HEK293 (cell line): ENCODE results near the gene MOGAT3.

Source experiments
- CTCF ChIA-PET: fragments of 350-600 bp; formaldehyde crosslinking; extraction: SDS; loops from one replicate; lab custom pipeline; 2021; ENCODE audit warnings: antibody characterized with exemption; lab: Yijun Ruan, JAX
- POLR2A ChIA-PET: fragments of 300-600 bp; formaldehyde crosslinking; extraction: SDS; loops from one replicate; lab custom pipeline; 2020; ENCODE audit warnings: antibody characterized with exemption, inconsistent platforms; lab: Yijun Ruan, JAX
- H3K27ac ChIP-seq: fragments of 200-500 bp; sonication (Bioruptor generic); 2 replicates; pipeline ENCODE4 v1.5.1; 2014; ENCODE audit warnings: low read depth, low read length, control low read depth, inconsistent platforms; ENCODE audit errors: extremely low read depth
- H3K36me3 ChIP-seq, 2 experiments: fragments of 200-500 bp in 1 of 2; sonication (Bioruptor generic) in 1 of 2; 1 replicate in 1 of 2; 2 replicates in 1 of 2; pipeline ENCODE4 v1.5.1; 2014 to 2017; ENCODE audit warnings: inconsistent platforms in 2 of 2, low read length in 2 of 2; ENCODE audit not compliant: control insufficient read depth in 2 of 2, insufficient read depth in 1 of 2
- H3K4me1 ChIP-seq: fragments of 200-500 bp; sonication (Bioruptor generic); 2 replicates; pipeline ENCODE4 v1.5.1; 2014; ENCODE audit warnings: mild to moderate bottlenecking, low read length, inconsistent platforms; ENCODE audit not compliant: control insufficient read depth, insufficient read depth
- H3K4me3 ChIP-seq: 2 replicates; pipeline ENCODE4 v1.5.1; 2011; ENCODE audit warnings: low read depth, mild to moderate bottlenecking, control low read depth, low read length, moderate library complexity
- H3K9me3 ChIP-seq: fragments of 200-500 bp; sonication (Bioruptor generic); 2 replicates; pipeline ENCODE4 v1.5.1; 2014; ENCODE audit warnings: low read depth, low read length, inconsistent platforms; ENCODE audit not compliant: control insufficient read depth, insufficient read depth
- EGR2 ChIP-seq: fragments of 450-650 bp; formaldehyde crosslinking; IDR thresholded peaks from 2 replicates; pipeline ENCODE4 v1.5.1; 2016; ENCODE audit warnings: low read depth, missing biosample characterization, missing genetic modification characterization
- HOXC10 ChIP-seq: sonication (generic); formaldehyde crosslinking; IDR thresholded peaks from 2 replicates; pipeline ENCODE4 v1.8.1; 2023; ENCODE audit warnings: mild to moderate bottlenecking, missing genetic modification reagents
- OVOL3 ChIP-seq: fragments of 450-650 bp; formaldehyde crosslinking; IDR thresholded peaks from 2 replicates; pipeline ENCODE4 v1.5.1; 2016; ENCODE audit warnings: missing biosample characterization, missing genetic modification characterization
- TCF7L2 ChIP-seq: IDR thresholded peaks from 2 replicates; pipeline ENCODE4 v1.6.1; 2011; ENCODE audit warnings: low read depth, mild to moderate bottlenecking, inconsistent platforms, low read length, moderate library complexity, borderline replicate concordance
- TRIM28 ChIP-seq: IDR thresholded peaks from 2 replicates; pipeline ENCODE4 v1.6.1; 2011; ENCODE audit warnings: low read length, control low read depth, borderline replicate concordance
- ZNF16 ChIP-seq: fragments of 450-650 bp; formaldehyde crosslinking; IDR thresholded peaks from 2 replicates; pipeline ENCODE4 v1.5.1; 2016; ENCODE audit warnings: low read depth, missing biosample characterization, missing genetic modification characterization
- ZNF335 ChIP-seq: fragments of 450-650 bp; formaldehyde crosslinking; conservative IDR thresholded peaks from 2 replicates; pipeline ENCODE4 v1.5.1; 2016; ENCODE audit warnings: missing biosample characterization, missing genetic modification characterization
- ZNF341 ChIP-seq: fragments of 450-650 bp; formaldehyde crosslinking; IDR thresholded peaks from 2 replicates; pipeline ENCODE4; 2016; ENCODE audit warnings: low read depth, missing biosample characterization, missing genetic modification characterization
- ZNF530 ChIP-seq: fragments of 450-650 bp; formaldehyde crosslinking; IDR thresholded peaks from 2 replicates; pipeline ENCODE4 v1.5.1; 2016; ENCODE audit warnings: low read depth, missing biosample characterization, missing genetic modification characterization
- ZNF560 ChIP-seq: fragments of 450-650 bp; formaldehyde crosslinking; IDR thresholded peaks from 2 replicates; pipeline ENCODE4 v1.5.1; 2017; ENCODE audit warnings: missing biosample characterization, missing genetic modification characterization, borderline replicate concordance
- ZNF571 ChIP-seq: fragments of 450-650 bp; formaldehyde crosslinking; IDR thresholded peaks from 2 replicates; pipeline ENCODE4 v1.5.0; 2017; ENCODE audit warnings: missing biosample characterization, missing genetic modification characterization
- ZNF585B ChIP-seq: fragments of 450-650 bp; formaldehyde crosslinking; IDR thresholded peaks from 2 replicates; pipeline ENCODE4 v1.5.1; 2016; ENCODE audit warnings: missing biosample characterization, missing genetic modification characterization
- ZNF629 ChIP-seq: fragments of 450-650 bp; formaldehyde crosslinking; IDR thresholded peaks from 2 replicates; pipeline ENCODE4 v1.5.1; 2017; ENCODE audit warnings: missing biosample characterization, missing genetic modification characterization
- ZNF707 ChIP-seq: fragments of 450-650 bp; formaldehyde crosslinking; IDR thresholded peaks from 2 replicates; pipeline ENCODE4 v1.5.1; 2016; ENCODE audit warnings: missing biosample characterization, missing genetic modification characterization
- ZNF747 ChIP-seq: fragments of 450-650 bp; formaldehyde crosslinking; IDR thresholded peaks from 2 replicates; pipeline ENCODE4 v1.5.1; 2016; ENCODE audit warnings: missing biosample characterization, missing genetic modification characterization
- ZNF777 ChIP-seq: fragments of 450-650 bp; formaldehyde crosslinking; IDR thresholded peaks from 2 replicates; pipeline ENCODE4 v1.5.1; 2017; ENCODE audit warnings: missing biosample characterization, missing genetic modification characterization, borderline replicate concordance
- TF ChIP-seq, protein P1 (sequence below): fragments of 450-650 bp; formaldehyde crosslinking; IDR thresholded peaks from 2 replicates; pipeline ENCODE4 v1.5.1; 2016; ENCODE audit warnings: missing biosample characterization, missing genetic modification characterization
- TF ChIP-seq, protein P2 (sequence below): fragments of 450-650 bp; formaldehyde crosslinking; IDR thresholded peaks from 2 replicates; pipeline ENCODE4 v1.5.1; 2016; ENCODE audit warnings: missing biosample characterization, missing genetic modification characterization
- TF ChIP-seq, protein P3 (sequence below): fragments of 450-650 bp; IDR thresholded peaks from 2 replicates; pipeline ENCODE4 v1.5.1; 2018; ENCODE audit warnings: missing biosample characterization, missing genetic modification characterization
- TF ChIP-seq, protein P4 (sequence below): fragments of 450-650 bp; formaldehyde crosslinking; IDR thresholded peaks from 2 replicates; pipeline ENCODE4; 2016; ENCODE audit warnings: missing biosample characterization, missing genetic modification characterization
- TF ChIP-seq, protein P5 (sequence below): fragments of 450-650 bp; formaldehyde crosslinking; IDR thresholded peaks from 2 replicates; pipeline ENCODE4 v1.5.1; 2016; ENCODE audit warnings: missing biosample characterization, missing genetic modification characterization
- TF ChIP-seq, protein P6 (sequence below): fragments of 450-650 bp; formaldehyde crosslinking; IDR thresholded peaks from 2 replicates; pipeline ENCODE4 v1.5.1; 2016; ENCODE audit warnings: missing biosample characterization, missing genetic modification characterization
- TF ChIP-seq, protein P7 (sequence below): fragments of 450-650 bp; formaldehyde crosslinking; IDR thresholded peaks from 2 replicates; pipeline ENCODE4 v1.5.1; 2016; ENCODE audit warnings: missing biosample characterization, missing genetic modification characterization

Gene MOGAT3

DNA sequence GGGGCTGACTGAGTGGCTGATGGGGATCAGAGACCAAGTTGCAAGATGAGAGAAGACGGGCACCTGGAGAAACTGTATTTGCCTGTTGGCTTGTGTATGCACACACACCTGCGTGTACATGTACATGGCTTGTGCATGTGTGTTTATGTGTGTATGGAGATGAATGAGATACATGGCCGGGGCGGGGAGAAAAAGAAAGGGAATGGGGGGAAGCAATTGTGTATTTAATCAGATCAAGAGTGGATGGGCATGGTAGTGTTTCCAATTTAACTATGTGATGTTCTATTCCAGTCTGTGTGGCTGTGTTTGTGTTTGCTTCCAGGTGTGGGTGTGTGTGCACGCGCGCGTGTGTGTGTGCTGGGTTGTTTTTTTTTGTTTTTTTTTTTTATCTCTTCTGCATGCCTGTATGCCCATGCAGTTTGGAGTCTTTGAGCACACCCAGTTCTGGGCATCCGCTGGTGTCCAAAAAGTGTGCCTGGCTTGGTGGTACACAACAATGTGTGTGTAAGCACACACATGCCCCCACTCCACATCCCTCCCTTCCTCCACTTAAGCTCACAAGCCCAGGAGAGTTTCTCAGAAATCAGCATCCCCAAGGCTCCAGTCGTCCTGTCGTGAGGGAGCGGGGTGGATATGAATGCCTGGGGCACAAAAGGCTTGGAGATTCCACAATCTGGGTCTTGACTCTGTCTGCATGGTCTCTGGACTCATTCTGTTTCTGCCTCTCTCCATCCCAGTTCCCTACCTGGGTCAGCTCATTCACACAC is 33.0 kb downstream of the MOGAT3 start (continued):
- TF ChIP-seq, protein P1, sequence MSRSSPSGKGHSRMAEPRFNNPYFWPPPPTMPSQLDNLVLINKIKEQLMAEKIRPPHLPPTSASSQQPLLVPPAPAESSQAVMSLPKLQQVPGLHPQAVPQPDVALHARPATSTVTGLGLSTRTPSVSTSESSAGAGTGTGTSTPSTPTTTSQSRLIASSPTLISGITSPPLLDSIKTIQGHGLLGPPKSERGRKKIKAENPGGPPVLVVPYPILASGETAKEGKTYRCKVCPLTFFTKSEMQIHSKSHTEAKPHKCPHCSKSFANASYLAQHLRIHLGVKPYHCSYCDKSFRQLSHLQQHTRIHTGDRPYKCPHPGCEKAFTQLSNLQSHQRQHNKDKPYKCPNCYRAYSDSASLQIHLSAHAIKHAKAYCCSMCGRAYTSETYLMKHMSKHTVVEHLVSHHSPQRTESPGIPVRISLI (tag by site-specific recombination), result peak; percentile 69

DNA sequence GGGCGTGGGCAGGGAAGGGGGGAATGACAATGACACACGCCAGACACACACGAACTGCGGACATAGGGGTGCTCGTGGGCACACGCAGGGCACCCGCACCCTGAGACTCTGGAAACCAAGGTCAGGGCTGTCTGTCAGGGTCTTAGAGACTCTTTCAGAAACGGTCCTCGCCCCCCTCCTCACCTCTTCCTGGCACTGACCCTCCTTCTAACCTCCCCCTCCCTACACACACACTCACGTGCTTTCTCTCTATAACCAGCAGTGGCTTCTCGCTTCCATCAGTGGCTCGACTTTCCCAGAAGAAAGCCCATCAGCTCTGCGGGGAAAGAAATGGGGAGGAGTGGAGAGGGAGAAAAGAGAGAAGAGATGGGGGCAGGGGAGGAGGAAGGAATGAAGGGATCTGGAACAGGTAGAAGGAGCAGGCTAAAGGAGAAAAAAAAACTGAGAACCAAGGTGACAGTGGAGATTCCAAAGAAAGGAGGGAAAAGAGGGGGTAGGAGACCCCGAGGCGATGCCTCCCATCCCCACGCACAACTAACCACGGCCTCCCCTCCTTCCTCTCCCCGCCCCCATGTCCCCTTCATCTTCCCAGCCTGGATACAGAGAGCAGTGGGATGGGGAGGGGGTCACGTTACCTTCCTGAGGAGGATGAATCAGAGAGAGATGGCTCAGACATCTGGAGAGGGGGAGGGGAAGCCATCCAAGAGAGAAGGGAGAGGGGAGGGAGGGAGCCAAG is 33.8 kb downstream of the MOGAT3 start:
- H3K27ac ChIP-seq, result no peak overlapping the region
- CTCF ChIA-PET, result interaction anchor here (2.4 kb wide), 1 partner anchor 23 kb away, joined by 14 read pairs; no protein-coding TSS in a partner anchor
- POLR2A ChIA-PET, result interaction anchor here (0.6 kb wide), 1 partner anchor 138 kb away, joined by 3 read pairs; no protein-coding TSS in a partner anchor
- peaks cover 20% of the 10 kb centered on the region for H3K4me1 ChIP-seq
- H3K9me3 ChIP-seq, result no peaks in the 10 kb centered on the region
- H3K36me3 ChIP-seq, result no peaks in the 10 kb centered on the region
- no peak overlapping the region for H3K4me3 ChIP-seq
- TF ChIP-seq, protein P2, sequence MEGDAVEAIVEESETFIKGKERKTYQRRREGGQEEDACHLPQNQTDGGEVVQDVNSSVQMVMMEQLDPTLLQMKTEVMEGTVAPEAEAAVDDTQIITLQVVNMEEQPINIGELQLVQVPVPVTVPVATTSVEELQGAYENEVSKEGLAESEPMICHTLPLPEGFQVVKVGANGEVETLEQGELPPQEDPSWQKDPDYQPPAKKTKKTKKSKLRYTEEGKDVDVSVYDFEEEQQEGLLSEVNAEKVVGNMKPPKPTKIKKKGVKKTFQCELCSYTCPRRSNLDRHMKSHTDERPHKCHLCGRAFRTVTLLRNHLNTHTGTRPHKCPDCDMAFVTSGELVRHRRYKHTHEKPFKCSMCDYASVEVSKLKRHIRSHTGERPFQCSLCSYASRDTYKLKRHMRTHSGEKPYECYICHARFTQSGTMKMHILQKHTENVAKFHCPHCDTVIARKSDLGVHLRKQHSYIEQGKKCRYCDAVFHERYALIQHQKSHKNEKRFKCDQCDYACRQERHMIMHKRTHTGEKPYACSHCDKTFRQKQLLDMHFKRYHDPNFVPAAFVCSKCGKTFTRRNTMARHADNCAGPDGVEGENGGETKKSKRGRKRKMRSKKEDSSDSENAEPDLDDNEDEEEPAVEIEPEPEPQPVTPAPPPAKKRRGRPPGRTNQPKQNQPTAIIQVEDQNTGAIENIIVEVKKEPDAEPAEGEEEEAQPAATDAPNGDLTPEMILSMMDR (tag by site-specific recombination), result no peak
- TF ChIP-seq EGR2 (tag by site-specific recombination), result peak; percentile 85
- TF ChIP-seq HOXC10 (CRISPR knock-in tag), result no peak
- TF ChIP-seq ZNF560 (tag by site-specific recombination), result no peak
- no peak for TF ChIP-seq ZNF571 (tag by site-specific recombination)
- no peak for TF ChIP-seq ZNF747 (tag by site-specific recombination)
- TF ChIP-seq, protein P3, sequence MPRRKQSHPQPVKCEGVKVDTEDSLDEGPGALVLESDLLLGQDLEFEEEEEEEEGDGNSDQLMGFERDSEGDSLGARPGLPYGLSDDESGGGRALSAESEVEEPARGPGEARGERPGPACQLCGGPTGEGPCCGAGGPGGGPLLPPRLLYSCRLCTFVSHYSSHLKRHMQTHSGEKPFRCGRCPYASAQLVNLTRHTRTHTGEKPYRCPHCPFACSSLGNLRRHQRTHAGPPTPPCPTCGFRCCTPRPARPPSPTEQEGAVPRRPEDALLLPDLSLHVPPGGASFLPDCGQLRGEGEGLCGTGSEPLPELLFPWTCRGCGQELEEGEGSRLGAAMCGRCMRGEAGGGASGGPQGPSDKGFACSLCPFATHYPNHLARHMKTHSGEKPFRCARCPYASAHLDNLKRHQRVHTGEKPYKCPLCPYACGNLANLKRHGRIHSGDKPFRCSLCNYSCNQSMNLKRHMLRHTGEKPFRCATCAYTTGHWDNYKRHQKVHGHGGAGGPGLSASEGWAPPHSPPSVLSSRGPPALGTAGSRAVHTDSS, result no peak
- TF ChIP-seq, protein P4, sequence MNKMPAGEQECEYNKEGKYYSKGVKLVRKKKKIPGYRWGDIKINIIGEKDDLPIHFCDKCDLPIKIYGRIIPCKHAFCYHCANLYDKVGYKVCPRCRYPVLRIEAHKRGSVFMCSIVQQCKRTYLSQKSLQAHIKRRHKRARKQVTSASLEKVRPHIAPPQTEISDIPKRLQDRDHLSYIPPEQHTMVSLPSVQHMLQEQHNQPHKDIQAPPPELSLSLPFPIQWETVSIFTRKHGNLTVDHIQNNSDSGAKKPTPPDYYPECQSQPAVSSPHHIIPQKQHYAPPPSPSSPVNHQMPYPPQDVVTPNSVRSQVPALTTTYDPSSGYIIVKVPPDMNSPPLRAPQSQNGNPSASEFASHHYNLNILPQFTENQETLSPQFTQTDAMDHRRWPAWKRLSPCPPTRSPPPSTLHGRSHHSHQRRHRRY (tag by site-specific recombination), result no peak
- no peak for TF ChIP-seq OVOL3 (tag by site-specific recombination)
- TF ChIP-seq ZNF16 (tag by site-specific recombination), result peak; percentile 64
- no peak for TF ChIP-seq ZNF341
- no peak for TF ChIP-seq ZNF777 (tag by site-specific recombination)
- TF ChIP-seq ZNF530 (tag by site-specific recombination), result no peak
- no peak for TF ChIP-seq ZNF707 (tag by site-specific recombination)
- TF ChIP-seq ZNF585B, result no peak
- TF ChIP-seq, protein P5, sequence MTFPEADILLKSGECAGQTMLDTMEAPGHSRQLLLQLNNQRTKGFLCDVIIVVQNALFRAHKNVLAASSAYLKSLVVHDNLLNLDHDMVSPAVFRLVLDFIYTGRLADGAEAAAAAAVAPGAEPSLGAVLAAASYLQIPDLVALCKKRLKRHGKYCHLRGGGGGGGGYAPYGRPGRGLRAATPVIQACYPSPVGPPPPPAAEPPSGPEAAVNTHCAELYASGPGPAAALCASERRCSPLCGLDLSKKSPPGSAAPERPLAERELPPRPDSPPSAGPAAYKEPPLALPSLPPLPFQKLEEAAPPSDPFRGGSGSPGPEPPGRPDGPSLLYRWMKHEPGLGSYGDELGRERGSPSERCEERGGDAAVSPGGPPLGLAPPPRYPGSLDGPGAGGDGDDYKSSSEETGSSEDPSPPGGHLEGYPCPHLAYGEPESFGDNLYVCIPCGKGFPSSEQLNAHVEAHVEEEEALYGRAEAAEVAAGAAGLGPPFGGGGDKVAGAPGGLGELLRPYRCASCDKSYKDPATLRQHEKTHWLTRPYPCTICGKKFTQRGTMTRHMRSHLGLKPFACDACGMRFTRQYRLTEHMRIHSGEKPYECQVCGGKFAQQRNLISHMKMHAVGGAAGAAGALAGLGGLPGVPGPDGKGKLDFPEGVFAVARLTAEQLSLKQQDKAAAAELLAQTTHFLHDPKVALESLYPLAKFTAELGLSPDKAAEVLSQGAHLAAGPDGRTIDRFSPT (tag by site-specific recombination), result peak; percentile 71
- TF ChIP-seq, protein P6, sequence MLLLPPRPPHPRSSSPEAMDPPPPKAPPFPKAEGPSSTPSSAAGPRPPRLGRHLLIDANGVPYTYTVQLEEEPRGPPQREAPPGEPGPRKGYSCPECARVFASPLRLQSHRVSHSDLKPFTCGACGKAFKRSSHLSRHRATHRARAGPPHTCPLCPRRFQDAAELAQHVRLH (tag by site-specific recombination), result no peak
- TF ChIP-seq, protein P7, sequence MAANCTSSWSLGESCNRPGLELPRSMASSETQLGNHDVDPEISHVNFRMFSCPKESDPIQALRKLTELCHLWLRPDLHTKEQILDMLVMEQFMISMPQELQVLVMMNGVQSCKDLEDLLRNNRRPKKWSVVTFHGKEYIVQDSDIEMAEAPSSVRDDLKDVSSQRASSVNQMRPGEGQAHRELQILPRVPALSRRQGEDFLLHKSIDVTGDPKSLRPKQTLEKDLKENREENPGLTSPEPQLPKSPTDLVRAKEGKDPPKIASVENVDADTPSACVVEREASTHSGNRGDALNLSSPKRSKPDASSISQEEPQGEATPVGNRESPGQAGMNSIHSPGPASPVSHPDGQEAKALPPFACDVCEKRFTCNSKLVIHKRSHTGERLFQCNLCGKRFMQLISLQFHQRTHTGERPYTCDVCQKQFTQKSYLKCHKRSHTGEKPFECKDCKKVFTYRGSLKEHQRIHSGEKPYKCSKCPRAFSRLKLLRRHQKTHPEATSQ (tag by site-specific recombination), result no peak
- TF ChIP-seq TRIM28, result no peak
- TF ChIP-seq TCF7L2, result no peak
- TF ChIP-seq ZNF335, result no peak; the same call in 1 of the 2 replicates
- TF ChIP-seq ZNF629 (tag by site-specific recombination), result peak; percentile 39; the same call in 1 of the 2 replicates
